ENCODE results near the gene LIN28A.

The LIN28A gene

GRCh38 chr1:26378088-26378878, 32.3 kb upstream of the LIN28A start:
- no peak for TF ChIP-seq TAF1 (IDR thresholded peaks at IDR 0.05; ENCODE audit: borderline replicate concordance, insufficient read depth, low read length)
- TF ChIP-seq REST (IDR thresholded peaks at IDR 0.05; ENCODE audit: insufficient read depth in 1 of 2, low read depth in 2 of 2, low read length in 2 of 2) = no peak
- TF ChIP-seq POLR2AphosphoS5 (IDR thresholded peaks at IDR 0.05; ENCODE audit: low read depth, low read length) = no peak
- no peak for TF ChIP-seq FOXP2 (optimal IDR thresholded peaks at IDR 0.05; ENCODE audit: borderline replicate concordance, extremely low read depth, extremely low read length, insufficient read depth)
- TF ChIP-seq SIN3A (IDR thresholded peaks at IDR 0.05; ENCODE audit: borderline replicate concordance, insufficient read depth, low read length) = no peak

GRCh38 chr1:26378879-26379251, 31.8 kb upstream of the LIN28A start:
- TF ChIP-seq REST (IDR thresholded peaks at IDR 0.05; ENCODE audit: insufficient read depth in 1 of 2, low read depth in 2 of 2, low read length in 2 of 2) (no peak), SIN3A (IDR thresholded peaks at IDR 0.05; ENCODE audit: borderline replicate concordance, insufficient read depth, low read length) (no peak), FOXP2 (optimal IDR thresholded peaks at IDR 0.05; ENCODE audit: borderline replicate concordance, extremely low read depth, extremely low read length, insufficient read depth) (no peak), TAF1 (IDR thresholded peaks at IDR 0.05; ENCODE audit: borderline replicate concordance, insufficient read depth, low read length) (no peak), POLR2AphosphoS5 (IDR thresholded peaks at IDR 0.05; ENCODE audit: low read depth, low read length) (no peak)

- TF ChIP-seq REST (IDR thresholded peaks at IDR 0.05; ENCODE audit: insufficient read depth in 1 of 2, low read depth in 2 of 2, low read length in 2 of 2) = no peak
- TF ChIP-seq POLR2AphosphoS5 (IDR thresholded peaks at IDR 0.05; ENCODE audit: low read depth, low read length) = no peak
- no peak for TF ChIP-seq TAF1 (IDR thresholded peaks at IDR 0.05; ENCODE audit: borderline replicate concordance, insufficient read depth, low read length)
- no peak for TF ChIP-seq FOXP2 (optimal IDR thresholded peaks at IDR 0.05; ENCODE audit: borderline replicate concordance, extremely low read depth, extremely low read length, insufficient read depth)
- no peak for TF ChIP-seq SIN3A (IDR thresholded peaks at IDR 0.05; ENCODE audit: borderline replicate concordance, insufficient read depth, low read length)
These were observed 26.5 kb upstream of the LIN28A start for GRCh38 chr1:26384076-26384475.

GRCh38 chr1:26387447-26387846, 23.2 kb upstream of the LIN28A start:
- TF ChIP-seq REST (IDR thresholded peaks at IDR 0.05; ENCODE audit: insufficient read depth in 1 of 2, low read depth in 2 of 2, low read length in 2 of 2) (no peak), POLR2AphosphoS5 (IDR thresholded peaks at IDR 0.05; ENCODE audit: low read depth, low read length) (no peak), SIN3A (IDR thresholded peaks at IDR 0.05; ENCODE audit: borderline replicate concordance, insufficient read depth, low read length) (no peak), FOXP2 (optimal IDR thresholded peaks at IDR 0.05; ENCODE audit: borderline replicate concordance, extremely low read depth, extremely low read length, insufficient read depth) (no peak), TAF1 (IDR thresholded peaks at IDR 0.05; ENCODE audit: borderline replicate concordance, insufficient read depth, low read length) (no peak)
